Activated T-helper 1 cell treated with anti-CD3 and anti-CD28 coated beads, Interleukin-2, amount 50 U/mL, for 16 hours (primary cell): ENCODE measurements around the gene EFEMP1.
"Not testable (repeated sequence)": the region's sequence is repeated elsewhere in the genome, so short reads cannot be mapped to it uniquely, and the experiment has no call there.

Source experiments
- DNase-seq, 2 donors: peaks; one replicate each; pipeline ENCODE4 v3.0.0-alpha.2; 2020; ENCODE audit warnings: low read depth in 1 of 2, low spot score in 1 of 2

Gene EFEMP1

DNA sequence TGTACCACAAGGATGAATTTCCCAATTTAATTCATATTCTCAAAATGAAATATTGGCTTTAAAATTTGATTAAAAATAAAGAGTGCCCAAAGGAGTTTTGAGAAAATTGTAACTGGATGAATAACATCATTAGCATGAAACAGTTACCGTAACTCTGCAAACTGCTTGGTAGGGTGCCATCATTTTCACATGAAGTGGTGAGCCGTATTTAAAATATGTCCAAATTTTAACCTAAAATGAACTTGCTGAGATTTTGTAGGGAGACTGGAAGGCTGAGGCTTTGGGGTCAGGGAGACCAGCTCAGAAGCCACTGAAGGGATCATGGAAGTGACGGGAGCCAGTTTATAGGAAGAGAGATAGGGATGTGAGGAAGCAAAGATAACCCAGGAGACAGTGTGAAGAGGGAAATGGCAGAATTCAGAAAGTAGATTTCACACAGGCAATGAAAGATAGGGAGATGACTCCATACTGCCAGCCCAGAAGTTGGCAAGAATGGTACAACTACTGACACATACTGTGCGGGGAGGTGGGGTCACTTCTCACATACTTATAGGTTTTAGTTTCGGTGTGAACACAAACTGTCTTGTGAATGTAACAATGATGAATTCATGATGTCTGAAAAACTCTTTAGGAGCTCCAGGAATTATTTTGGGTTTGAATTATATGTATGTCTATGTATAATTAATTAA lies 53.8 kb downstream of the EFEMP1 start:
- no peak for DNase-seq

DNA sequence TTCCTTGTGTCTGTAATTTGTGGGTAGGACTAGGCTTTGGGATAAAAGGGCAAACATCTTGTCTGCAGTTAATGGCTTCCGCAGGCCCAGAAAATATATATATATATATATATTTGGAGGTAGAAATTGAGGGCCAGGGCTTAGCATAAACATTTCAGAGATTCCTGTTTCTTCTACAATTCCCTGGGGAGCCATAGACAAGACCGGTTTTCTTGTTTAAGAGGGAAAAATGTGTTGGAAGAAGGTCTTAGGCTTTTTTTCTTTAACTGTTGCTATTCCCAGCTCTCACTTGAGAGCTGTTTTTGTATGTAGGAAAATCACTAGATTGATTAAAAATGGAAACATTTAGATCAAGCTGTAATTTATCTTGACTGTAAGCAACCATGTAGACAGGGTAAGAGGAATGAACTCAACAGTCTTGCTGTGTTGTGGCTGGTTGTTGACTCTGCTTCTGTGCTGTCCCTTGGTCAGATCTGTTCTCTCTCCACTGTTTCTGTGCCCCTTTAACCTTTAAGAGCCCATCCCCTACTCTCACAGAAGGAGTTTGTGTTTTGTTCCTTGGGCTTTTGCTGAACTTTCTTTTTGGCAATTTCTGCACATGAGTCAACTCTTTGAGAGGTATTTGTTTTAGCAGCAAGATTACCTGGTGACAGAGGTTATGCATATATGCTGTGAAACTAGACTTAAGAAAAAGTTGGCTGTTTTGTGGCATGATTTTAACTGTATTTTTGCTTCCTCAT lies 58.3 kb downstream of the EFEMP1 start:
- no peak for DNase-seq

- DNase-seq: no peak
Observed at GRCh38 chr2:55864351-55865084, 59.1 kb downstream of the EFEMP1 start.

- DNase-seq: no peak
Observed at GRCh38 chr2:55862673-55863390, 60.8 kb downstream of the EFEMP1 start.

- DNase-seq: no peak
Observed at GRCh38 chr2:55862246-55862645, 61.3 kb downstream of the EFEMP1 start.

DNA sequence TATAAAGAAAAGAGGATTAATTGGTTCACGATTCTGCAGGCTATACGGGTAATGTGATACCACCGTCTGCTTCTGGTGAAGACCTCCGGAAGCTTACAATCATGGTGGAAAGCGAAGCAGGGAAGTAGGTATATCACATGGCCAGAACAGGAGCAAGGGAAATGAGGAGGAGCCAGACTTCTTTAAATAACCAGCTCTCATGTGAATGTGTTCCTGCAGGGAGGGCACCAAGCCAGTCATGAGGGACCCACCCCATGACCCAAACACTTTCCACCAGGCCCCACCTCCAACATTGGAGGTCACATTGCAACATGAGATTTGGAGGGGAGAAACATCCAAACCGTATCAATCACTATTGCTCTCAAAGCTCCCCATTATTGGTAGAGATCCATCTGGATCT lies 61.8 kb downstream of the EFEMP1 start:
- DNase-seq: no peak

DNA sequence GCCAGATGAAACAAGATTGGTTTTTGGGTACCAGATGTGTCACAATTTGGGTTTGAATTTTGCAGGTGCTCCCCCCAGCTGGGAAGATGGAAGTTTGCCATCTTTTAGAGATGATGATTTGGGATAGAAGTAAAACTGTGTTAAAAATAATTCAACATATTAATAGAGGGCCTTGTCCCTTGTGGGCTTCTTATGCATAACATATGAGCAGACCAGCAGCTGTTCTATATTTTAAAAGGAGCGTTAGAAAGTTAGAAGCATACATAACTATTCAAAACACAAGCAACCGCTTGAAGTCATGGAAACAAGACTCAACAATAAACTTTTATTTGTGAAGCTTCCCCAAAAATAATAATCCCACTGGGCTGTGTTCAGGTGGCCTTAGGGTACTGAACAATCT lies 62.8 kb downstream of the EFEMP1 start:
- DNase-seq: no peak

DNA sequence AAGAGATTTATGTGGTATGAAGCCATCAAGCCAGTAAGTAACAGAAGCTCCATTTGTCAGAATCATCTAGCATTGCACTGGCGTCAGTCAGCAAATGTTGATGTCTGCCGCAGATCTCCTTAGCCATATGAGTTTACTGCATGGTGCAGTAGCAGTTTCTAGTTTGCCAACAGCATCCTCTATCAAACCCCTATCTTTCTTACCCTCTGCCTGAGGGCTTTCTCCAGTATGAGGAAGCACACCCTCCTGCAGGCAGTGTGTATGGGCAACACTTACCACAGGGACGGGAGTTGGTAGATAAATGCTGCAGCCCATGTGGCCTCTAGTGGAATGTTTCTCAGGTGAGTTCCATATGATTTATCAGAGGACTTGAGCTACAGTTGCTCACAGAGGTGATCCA lies 63.7 kb downstream of the EFEMP1 start:
- no peak for DNase-seq

DNA sequence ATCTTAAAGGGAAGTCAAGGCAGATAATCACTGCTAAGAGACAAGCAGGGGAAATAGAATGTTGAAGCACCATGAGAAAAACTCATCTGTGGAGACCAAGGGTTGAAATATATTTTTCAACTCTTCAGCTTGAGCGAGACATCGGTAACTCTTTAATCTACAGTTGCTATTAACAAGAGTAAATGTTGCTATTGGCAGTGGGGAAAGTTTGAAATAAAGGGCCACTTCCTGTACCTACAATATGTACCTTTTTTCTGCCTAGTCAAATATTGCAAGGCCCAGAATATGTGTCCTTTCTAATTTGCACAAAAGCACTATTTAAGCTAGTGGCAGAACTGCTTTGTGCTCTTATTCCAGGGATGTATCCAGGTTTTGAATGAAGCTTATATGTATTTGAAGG lies 65.8 kb downstream of the EFEMP1 start:
- DNase-seq: no peak

GRCh38 chr2:55856936-55857335 lies 66.6 kb downstream of the EFEMP1 start:
- DNase-seq: no peak

GRCh38 chr2:55848096-55848495 lies 75.5 kb downstream of the EFEMP1 start:
- no peak for DNase-seq

DNA sequence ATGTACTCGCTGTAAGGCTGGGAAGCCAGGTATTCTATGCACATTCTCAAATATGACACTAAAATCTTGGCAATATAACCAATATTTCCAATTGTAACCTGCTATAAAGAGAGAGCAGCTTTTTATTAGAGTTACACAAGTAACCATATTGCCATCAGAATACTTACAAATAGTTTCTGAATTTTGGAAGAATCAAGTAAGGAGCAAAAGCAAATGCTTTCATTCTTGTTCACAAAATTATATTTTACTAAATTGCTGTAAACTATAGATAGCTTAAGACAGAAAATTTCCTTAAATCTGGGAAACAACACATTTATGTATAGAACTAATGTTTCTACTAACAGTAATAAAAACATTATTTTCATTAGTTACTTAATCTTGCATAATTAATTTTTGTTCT lies 77.2 kb downstream of the EFEMP1 start:
- no peak for DNase-seq

DNA sequence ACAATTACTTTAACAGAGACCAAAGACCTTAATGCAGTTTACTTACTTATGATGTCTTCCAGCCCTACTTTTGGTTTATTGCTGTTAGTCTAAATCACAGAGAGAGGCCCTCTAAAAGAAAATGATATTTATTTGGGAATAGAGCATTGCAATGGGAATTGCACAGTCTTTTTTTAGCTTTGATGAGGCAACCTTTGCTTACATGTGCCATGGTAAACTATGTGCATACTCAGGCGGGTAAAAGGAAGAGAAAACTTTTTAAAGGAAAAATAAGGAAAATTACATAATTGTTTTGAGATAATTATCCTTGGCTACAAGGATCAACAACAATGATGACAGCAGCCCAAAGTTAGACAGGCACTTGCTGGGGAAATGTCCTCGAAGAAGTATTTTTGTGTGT lies 78.6 kb downstream of the EFEMP1 start:
- DNase-seq: no peak

- DNase-seq: no peak
Observed at GRCh38 chr2:55843994-55844345, 79.6 kb downstream of the EFEMP1 start.

- DNase-seq: no peak
Observed at GRCh38 chr2:55843096-55843993, 80.2 kb downstream of the EFEMP1 start.

- no peak for DNase-seq
Observed at GRCh38 chr2:55842046-55842445, 81.5 kb downstream of the EFEMP1 start.

DNA sequence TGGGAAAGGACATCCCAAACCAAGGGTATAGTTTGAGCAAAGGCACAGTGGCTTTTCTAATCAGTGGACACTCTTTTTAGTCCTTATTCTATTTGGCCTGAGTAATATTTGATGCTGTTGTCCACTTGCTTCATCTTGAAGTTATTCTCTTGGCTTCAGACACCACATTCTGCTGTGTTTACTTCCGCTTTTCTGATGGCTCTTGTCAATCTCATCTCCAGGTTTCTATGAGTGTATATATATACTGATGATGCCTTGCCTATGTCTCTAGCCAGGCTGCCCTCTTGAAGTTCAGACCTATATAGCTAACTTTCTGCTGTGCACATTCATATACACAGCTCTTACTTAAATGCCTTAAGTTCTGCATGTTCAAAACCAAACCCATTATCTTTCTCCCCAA lies 83.1 kb downstream of the EFEMP1 start:
- no peak for DNase-seq

- no peak for DNase-seq
Observed at GRCh38 chr2:55839182-55839819, 84.3 kb downstream of the EFEMP1 start.

DNA sequence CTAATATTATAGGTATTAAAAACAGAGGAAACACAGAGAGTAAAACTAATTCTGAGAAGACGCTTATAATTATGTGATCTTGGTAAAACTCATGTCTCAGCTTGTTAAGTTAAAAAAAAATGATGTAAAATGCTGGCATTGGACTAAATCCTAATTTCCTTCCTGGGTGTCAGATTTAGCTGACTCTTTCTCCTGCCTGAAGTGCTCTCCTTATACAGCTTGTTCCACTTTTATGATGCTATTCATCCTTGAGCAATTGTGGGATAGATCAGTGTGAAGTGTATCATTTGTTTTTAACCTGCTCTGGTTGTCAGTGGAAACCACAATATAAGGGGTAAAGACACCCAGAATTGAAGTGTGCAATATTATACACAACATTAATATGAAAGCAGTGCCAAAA lies 84.9 kb downstream of the EFEMP1 start:
- DNase-seq: no peak

GRCh38 chr2:55838117-55838516 lies 85.5 kb downstream of the EFEMP1 start:
- not testable (repeated sequence) for DNase-seq
